ENCODE results near the gene WDR83. TPM values are rescaled to one million over a fixed set of nuclear protein-coding genes. Genes with fewer than 3 reads are reported as not detected.

WDR83 gene
- total and polyA plus RNA-seq, 10 of the 15 experiments (the other 5 are each of a cell fraction or from before 2014, with no cell fraction given): 0.58 to 17.7 (median 10.8) TPM

DNA sequence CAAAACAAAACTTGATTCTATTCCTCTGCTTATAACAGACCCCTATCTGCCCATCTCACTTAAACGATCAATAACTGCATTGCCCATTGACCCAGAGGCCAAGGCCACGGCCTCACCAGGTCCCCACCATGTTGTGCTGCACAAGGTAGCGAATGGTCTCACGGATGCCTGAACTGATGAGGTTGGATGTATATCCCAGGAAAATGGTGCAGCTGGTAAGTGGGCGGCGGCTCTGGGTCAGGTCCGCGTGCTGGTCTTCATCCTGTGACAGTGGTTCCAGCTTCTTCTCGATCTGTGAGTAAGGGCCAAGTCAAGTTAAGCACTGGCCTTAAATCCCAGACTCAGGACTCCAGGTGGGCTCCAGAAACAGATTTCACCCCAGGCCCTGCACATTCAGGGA lies 13.4 kb downstream of the WDR83 start:
- WGBS (ENCODE audit: insufficient coverage, insufficient replicate concordance, low lambda C conversion rate, missing lambda C conversion rate): 93% methylated on average over 9 of the region's 9 CpGs
- intact Hi-C loops (cut with micrococcal nuclease; ENCODE audit: unreplicated experiment) (no loop called here), in situ Hi-C loops (cut with MboI) (no loop called here)
- H3K79me2 ChIP-seq (ENCODE audit: control insufficient read depth, insufficient read depth, low read length): peaks cover 9% of the 10 kb centered on the region
- ChIA-PET POLR2A (no interaction called here), RAD21 (ENCODE audit: unreplicated experiment) (no interaction called here), CTCF (interaction anchor here (1.2 to 1.5 kb wide), 2 partner anchors 40 to 116 kb away, joined by 3 read pairs; no protein-coding TSS in a partner anchor), SMC1A (ENCODE audit: uncharacterized antibody, unreplicated experiment) (interaction anchor here (0.9 kb wide), 1 partner anchor 52 kb away, joined by 3 read pairs; no protein-coding TSS in a partner anchor)
- TF ChIP-seq, protein P1, sequence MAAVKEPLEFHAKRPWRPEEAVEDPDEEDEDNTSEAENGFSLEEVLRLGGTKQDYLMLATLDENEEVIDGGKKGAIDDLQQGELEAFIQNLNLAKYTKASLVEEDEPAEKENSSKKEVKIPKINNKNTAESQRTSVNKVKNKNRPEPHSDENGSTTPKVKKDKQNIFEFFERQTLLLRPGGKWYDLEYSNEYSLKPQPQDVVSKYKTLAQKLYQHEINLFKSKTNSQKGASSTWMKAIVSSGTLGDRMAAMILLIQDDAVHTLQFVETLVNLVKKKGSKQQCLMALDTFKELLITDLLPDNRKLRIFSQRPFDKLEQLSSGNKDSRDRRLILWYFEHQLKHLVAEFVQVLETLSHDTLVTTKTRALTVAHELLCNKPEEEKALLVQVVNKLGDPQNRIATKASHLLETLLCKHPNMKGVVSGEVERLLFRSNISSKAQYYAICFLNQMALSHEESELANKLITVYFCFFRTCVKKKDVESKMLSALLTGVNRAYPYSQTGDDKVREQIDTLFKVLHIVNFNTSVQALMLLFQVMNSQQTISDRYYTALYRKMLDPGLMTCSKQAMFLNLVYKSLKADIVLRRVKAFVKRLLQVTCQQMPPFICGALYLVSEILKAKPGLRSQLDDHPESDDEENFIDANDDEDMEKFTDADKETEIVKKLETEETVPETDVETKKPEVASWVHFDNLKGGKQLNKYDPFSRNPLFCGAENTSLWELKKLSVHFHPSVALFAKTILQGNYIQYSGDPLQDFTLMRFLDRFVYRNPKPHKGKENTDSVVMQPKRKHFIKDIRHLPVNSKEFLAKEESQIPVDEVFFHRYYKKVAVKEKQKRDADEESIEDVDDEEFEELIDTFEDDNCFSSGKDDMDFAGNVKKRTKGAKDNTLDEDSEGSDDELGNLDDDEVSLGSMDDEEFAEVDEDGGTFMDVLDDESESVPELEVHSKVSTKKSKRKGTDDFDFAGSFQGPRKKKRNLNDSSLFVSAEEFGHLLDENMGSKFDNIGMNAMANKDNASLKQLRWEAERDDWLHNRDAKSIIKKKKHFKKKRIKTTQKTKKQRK (IDR thresholded peaks at IDR 0.05; ENCODE audit: low read depth, low read length): no peak
- no peak for TF ChIP-seq TARDBP (IDR thresholded peaks at IDR 0.05; ENCODE audit: borderline replicate concordance)
- TF ChIP-seq, protein P2, sequence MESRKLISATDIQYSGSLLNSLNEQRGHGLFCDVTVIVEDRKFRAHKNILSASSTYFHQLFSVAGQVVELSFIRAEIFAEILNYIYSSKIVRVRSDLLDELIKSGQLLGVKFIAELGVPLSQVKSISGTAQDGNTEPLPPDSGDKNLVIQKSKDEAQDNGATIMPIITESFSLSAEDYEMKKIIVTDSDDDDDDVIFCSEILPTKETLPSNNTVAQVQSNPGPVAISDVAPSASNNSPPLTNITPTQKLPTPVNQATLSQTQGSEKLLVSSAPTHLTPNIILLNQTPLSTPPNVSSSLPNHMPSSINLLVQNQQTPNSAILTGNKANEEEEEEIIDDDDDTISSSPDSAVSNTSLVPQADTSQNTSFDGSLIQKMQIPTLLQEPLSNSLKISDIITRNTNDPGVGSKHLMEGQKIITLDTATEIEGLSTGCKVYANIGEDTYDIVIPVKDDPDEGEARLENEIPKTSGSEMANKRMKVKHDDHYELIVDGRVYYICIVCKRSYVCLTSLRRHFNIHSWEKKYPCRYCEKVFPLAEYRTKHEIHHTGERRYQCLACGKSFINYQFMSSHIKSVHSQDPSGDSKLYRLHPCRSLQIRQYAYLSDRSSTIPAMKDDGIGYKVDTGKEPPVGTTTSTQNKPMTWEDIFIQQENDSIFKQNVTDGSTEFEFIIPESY (IDR thresholded peaks at IDR 0.05): no peak
- TF ChIP-seq ZNF384 (IDR thresholded peaks at IDR 0.05; ENCODE audit: borderline replicate concordance, low read depth, low read length): no peak
- TF ChIP-seq, protein P3, sequence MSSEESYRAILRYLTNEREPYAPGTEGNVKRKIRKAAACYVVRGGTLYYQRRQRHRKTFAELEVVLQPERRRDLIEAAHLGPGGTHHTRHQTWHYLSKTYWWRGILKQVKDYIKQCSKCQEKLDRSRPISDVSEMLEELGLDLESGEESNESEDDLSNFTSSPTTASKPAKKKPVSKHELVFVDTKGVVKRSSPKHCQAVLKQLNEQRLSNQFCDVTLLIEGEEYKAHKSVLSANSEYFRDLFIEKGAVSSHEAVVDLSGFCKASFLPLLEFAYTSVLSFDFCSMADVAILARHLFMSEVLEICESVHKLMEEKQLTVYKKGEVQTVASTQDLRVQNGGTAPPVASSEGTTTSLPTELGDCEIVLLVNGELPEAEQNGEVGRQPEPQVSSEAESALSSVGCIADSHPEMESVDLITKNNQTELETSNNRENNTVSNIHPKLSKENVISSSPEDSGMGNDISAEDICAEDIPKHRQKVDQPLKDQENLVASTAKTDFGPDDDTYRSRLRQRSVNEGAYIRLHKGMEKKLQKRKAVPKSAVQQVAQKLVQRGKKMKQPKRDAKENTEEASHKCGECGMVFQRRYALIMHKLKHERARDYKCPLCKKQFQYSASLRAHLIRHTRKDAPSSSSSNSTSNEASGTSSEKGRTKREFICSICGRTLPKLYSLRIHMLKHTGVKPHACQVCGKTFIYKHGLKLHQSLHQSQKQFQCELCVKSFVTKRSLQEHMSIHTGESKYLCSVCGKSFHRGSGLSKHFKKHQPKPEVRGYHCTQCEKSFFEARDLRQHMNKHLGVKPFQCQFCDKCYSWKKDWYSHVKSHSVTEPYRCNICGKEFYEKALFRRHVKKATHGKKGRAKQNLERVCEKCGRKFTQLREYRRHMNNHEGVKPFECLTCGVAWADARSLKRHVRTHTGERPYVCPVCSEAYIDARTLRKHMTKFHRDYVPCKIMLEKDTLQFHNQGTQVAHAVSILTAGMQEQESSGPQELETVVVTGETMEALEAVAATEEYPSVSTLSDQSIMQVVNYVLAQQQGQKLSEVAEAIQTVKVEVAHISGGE (CRISPR knock-in tag; IDR thresholded peaks at IDR 0.05): no peak
- TF ChIP-seq HCFC1 (IDR thresholded peaks at IDR 0.05; ENCODE audit: low read length): no peak
- no peak for TF ChIP-seq CHD2 (IDR thresholded peaks at IDR 0.05; ENCODE audit: borderline replicate concordance, low read depth, low read length)
- TF ChIP-seq TAF1 (IDR thresholded peaks at IDR 0.05; ENCODE audit: borderline replicate concordance, low read depth, low read length): no peak
- no peak for TF ChIP-seq EED (IDR thresholded peaks at IDR 0.05; ENCODE audit: low read depth)
- peak overlapping the region; percentile 56; the same call in 1 of the 2 replicates for H3K4me2 ChIP-seq (ENCODE audit: control insufficient read depth, insufficient read depth)
- ATAC-seq (no peak), DNase-seq (ENCODE audit: low read depth, low spot score) (no peak), FAIRE-seq (no peak)
- no TSS peak for BruUV-seq (replicated peaks)
- H3K9me3 ChIP-seq (replicated peaks; ENCODE audit: control insufficient read depth, insufficient read depth, low read length): no peaks in the 10 kb centered on the region
- H3K9ac ChIP-seq (ENCODE audit: control insufficient read depth, insufficient read depth, low read length): no peak overlapping the region
- H3K36me3 ChIP-seq (ENCODE audit: control insufficient read depth in 2 of 2, insufficient read depth in 2 of 2, low read length in 1 of 2): peaks cover 23 to 26% of the 10 kb centered on the region in 2 experiments
- peak overlapping the region; percentile 99; the same call in 1 of the 2 replicates for H3K4me3 ChIP-seq
- no peak overlapping the region for H3K27ac ChIP-seq (ENCODE audit: control insufficient read depth, insufficient read depth)
- no peaks in the 10 kb centered on the region; the same call in 1 of the 2 replicates for H4K20me1 ChIP-seq (ENCODE audit: control insufficient read depth, insufficient read depth)
- peaks cover 4% of the 10 kb centered on the region; the same call in 1 of the 2 replicates for H3K4me1 ChIP-seq (ENCODE audit: control insufficient read depth, insufficient read depth, low read length)
- H2AFZ ChIP-seq (ENCODE audit: control insufficient read depth, low read depth, low read length): no peak overlapping the region
- no peaks in the 10 kb centered on the region for H3K27me3 ChIP-seq (replicated peaks in 1 of 2; ENCODE audit: control insufficient read depth in 2 of 2, insufficient read depth in 2 of 2, low read length in 1 of 2)
